GM12891 (cell line): Measurements from ENCODE around the gene GPR137C.

ENCODE experiments used
- PAX5 ChIP-seq: IDR thresholded peaks from 2 replicates; pipeline ENCODE4 v1.6.1; 2011; ENCODE audit warnings: low read length, moderate library complexity, mild to moderate bottlenecking; ENCODE audit not compliant: insufficient read depth, severe bottlenecking
- POLR2A ChIP-seq: IDR thresholded peaks from 2 replicates; pipeline ENCODE4 v1.6.1; 2011; ENCODE audit warnings: low read depth, low read length, control low read depth
- POLR2AphosphoS5 ChIP-seq: IDR thresholded peaks from 2 replicates; pipeline ENCODE4 v1.6.1; 2011; ENCODE audit warnings: low read depth, low read length, control low read depth
- SPI1 ChIP-seq: IDR thresholded peaks from 2 replicates; pipeline ENCODE4 v1.6.1; 2011; ENCODE audit warnings: low read depth, low read length, control low read depth
- TAF1 ChIP-seq: IDR thresholded peaks from 2 replicates; pipeline ENCODE4 v1.6.1; 2011; ENCODE audit warnings: low read depth, low read length, control low read depth

- TF ChIP-seq POLR2AphosphoS5 = no peak
- no peak for TF ChIP-seq POLR2A
- TF ChIP-seq SPI1 = no peak; the same call in 1 of the 2 replicates
- TF ChIP-seq TAF1 = no peak
- TF ChIP-seq PAX5 = no peak
Observed at GRCh38 chr14:52602131-52602530, 49.5 kb downstream of the GPR137C start.
